ENCODE results near the gene TENM4.
"Not testable (repeated sequence)": the region's sequence is repeated elsewhere in the genome, so short reads cannot be mapped to it uniquely, and the experiment has no call there.

Gene TENM4

GRCh38 chr11:78630561-78631303 lies 810.1 kb downstream of the TENM4 start:
- no peaks in the 10 kb centered on the region for H3K27me3 ChIP-seq (ENCODE audit: low read depth, low read length)
- no peak overlapping the region for H3K27ac ChIP-seq (ENCODE audit: low read length)
- peaks cover 4 to 13% of the 10 kb centered on the region in 2 donors for H3K9me3 ChIP-seq (ENCODE audit: control insufficient read depth in 1 of 2, low read length in 2 of 2)
- no peaks in the 10 kb centered on the region for H3K4me1 ChIP-seq (ENCODE audit: control insufficient read depth in 1 of 2, insufficient read depth in 2 of 2, low read length in 2 of 2)
- no peak overlapping the region for H3K4me3 ChIP-seq (ENCODE audit: low read depth in 1 of 2, low read length in 2 of 2)
- no peaks in the 10 kb centered on the region for H3K36me3 ChIP-seq (ENCODE audit: control insufficient read depth in 1 of 2, insufficient read depth in 2 of 2, low read length in 2 of 2)

DNA sequence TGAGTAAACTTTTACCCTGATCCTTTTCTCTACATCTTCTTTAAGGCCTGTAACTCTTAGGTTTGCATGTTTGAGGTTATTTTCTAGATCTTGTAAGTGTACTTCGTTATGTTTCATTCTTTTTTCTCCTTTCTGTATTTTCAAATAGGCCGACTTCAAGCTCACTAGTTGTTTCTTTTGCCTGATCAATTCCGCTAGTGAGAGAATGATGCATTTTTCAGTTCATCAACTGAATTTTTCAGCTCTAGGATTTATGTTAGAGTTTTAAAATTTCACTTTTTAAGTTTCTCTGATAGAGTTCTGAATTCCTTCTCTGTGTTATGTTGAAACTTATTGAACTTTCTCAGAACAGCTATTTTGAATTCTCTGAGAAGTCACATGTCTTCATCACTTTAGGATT lies 810.7 kb downstream of the TENM4 start:
- no peak overlapping the region for H3K4me3 ChIP-seq (ENCODE audit: low read depth in 1 of 2, low read length in 2 of 2)
- H3K27me3 ChIP-seq (ENCODE audit: low read depth, low read length) = no peaks in the 10 kb centered on the region
- H3K27ac ChIP-seq (ENCODE audit: low read length) = no peak overlapping the region
- peaks cover 4 to 13% of the 10 kb centered on the region in 2 donors for H3K9me3 ChIP-seq (ENCODE audit: control insufficient read depth in 1 of 2, low read length in 2 of 2)
- H3K36me3 ChIP-seq (ENCODE audit: control insufficient read depth in 1 of 2, insufficient read depth in 2 of 2, low read length in 2 of 2) = no peaks in the 10 kb centered on the region
- H3K4me1 ChIP-seq (ENCODE audit: control insufficient read depth in 1 of 2, insufficient read depth in 2 of 2, low read length in 2 of 2) = no peaks in the 10 kb centered on the region

DNA sequence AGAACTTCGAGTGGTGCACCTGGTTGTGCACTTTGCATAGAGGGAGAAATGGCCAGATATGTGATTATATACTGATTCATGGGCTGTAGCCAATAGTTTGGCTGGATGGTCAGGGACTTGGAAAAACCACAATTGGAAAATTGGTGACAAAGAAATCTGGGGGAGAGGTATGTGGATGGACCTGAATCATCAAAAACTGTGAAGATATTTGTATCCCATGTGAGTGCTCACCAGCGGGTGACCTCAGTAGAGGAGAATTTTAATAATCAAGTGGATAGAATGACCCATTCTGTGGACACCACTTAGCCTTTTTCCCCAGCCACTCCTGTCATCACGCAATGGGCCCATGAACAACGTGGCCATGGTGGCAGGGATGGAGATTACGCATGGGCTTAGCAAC lies 818.2 kb downstream of the TENM4 start:
- no peak overlapping the region for H3K27ac ChIP-seq (ENCODE audit: low read length)
- H3K9me3 ChIP-seq (ENCODE audit: control insufficient read depth in 1 of 2, low read length in 2 of 2) = peaks cover 0 to 18% of the 10 kb centered on the region in 2 donors
- no peak overlapping the region for H3K4me3 ChIP-seq (ENCODE audit: low read depth in 1 of 2, low read length in 2 of 2)
- H3K36me3 ChIP-seq (ENCODE audit: control insufficient read depth in 1 of 2, insufficient read depth in 2 of 2, low read length in 2 of 2) = no peaks in the 10 kb centered on the region
- H3K4me1 ChIP-seq (ENCODE audit: control insufficient read depth in 1 of 2, insufficient read depth in 2 of 2, low read length in 2 of 2) = no peaks in the 10 kb centered on the region
- H3K27me3 ChIP-seq (ENCODE audit: low read depth, low read length) = no peaks in the 10 kb centered on the region

- no peak overlapping the region for H3K27ac ChIP-seq (ENCODE audit: low read length)
- H3K27me3 ChIP-seq (ENCODE audit: low read depth, low read length) = no peaks in the 10 kb centered on the region
- H3K4me3 ChIP-seq (ENCODE audit: low read depth in 1 of 2, low read length in 2 of 2) = no peak overlapping the region
- no peaks in the 10 kb centered on the region for H3K4me1 ChIP-seq (ENCODE audit: control insufficient read depth in 1 of 2, insufficient read depth in 2 of 2, low read length in 2 of 2)
- H3K36me3 ChIP-seq (ENCODE audit: control insufficient read depth in 1 of 2, insufficient read depth in 2 of 2, low read length in 2 of 2) = no peaks in the 10 kb centered on the region
- peaks cover 0 to 18% of the 10 kb centered on the region in 2 donors for H3K9me3 ChIP-seq (ENCODE audit: control insufficient read depth in 1 of 2, low read length in 2 of 2)
These were observed 820.7 kb downstream of the TENM4 start for GRCh38 chr11:78620159-78620558.

DNA sequence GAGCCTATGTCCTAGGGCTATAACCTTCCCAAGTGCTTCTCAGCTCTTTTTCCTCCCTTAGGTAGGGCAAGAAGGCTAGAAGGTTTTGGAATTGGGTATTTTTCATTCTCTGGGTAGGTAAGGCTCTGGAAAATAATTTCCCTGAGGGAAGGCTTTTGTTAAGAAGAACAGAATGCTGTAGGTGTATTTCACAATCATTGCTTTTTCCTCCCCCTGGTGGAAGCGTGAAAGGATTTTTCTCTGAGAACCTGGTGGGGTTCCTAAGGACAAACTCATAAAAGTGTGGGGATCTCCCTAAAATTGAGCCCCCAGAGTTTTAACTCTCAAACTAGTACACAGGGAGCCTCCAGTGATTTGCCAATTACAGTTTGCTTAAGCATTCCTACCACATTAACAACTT lies 825.1 kb downstream of the TENM4 start:
- Histone ChIP-seq H3K27me3 (ENCODE audit: low read depth, low read length) (no peaks in the 10 kb centered on the region), H3K9me3 (ENCODE audit: control insufficient read depth in 1 of 2, low read length in 2 of 2) (peaks cover 0 to 15% of the 10 kb centered on the region in 2 donors), H3K4me3 (ENCODE audit: low read depth in 1 of 2, low read length in 2 of 2) (no peak overlapping the region), H3K27ac (ENCODE audit: low read length) (no peak overlapping the region), H3K4me1 (ENCODE audit: control insufficient read depth in 1 of 2, insufficient read depth in 2 of 2, low read length in 2 of 2) (no peaks in the 10 kb centered on the region), H3K36me3 (ENCODE audit: control insufficient read depth in 1 of 2, insufficient read depth in 2 of 2, low read length in 2 of 2) (no peaks in the 10 kb centered on the region)

DNA sequence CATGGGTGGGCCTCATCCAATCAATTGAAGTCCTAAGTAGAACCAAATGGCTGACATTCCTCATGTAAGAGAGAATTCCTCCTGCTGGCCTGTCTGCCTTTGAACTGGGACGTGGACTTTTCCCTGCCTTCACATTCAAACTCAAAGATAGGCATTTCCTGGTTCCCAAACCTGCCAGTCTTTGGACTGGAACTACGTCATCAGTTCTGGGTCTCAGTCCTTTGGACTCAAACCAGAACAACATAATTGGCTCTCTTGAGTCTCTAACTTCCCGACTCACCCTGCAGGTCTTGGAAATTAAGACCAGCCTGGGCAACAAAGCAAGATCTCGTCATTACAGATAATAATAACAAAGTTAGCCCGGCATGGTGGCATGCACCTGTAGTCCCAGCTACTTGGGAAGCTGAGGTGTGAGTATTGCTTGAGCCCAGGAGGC lies 827.4 kb downstream of the TENM4 start:
- no peaks in the 10 kb centered on the region for H3K4me1 ChIP-seq (ENCODE audit: control insufficient read depth in 1 of 2, insufficient read depth in 2 of 2, low read length in 2 of 2)
- H3K4me3 ChIP-seq (ENCODE audit: low read depth in 1 of 2, low read length in 2 of 2) = no peak overlapping the region

GRCh38 chr11:78612721-78613377 lies 828.0 kb downstream of the TENM4 start:
- no peaks in the 10 kb centered on the region for H3K9me3 ChIP-seq (ENCODE audit: control insufficient read depth in 1 of 2, low read length in 2 of 2)
- no peak overlapping the region for H3K4me3 ChIP-seq (ENCODE audit: low read depth in 1 of 2, low read length in 2 of 2)
- H3K36me3 ChIP-seq (ENCODE audit: control insufficient read depth in 1 of 2, insufficient read depth in 2 of 2, low read length in 2 of 2) = no peaks in the 10 kb centered on the region
- H3K27ac ChIP-seq (ENCODE audit: low read length) = no peak overlapping the region
- H3K27me3 ChIP-seq (ENCODE audit: low read depth, low read length) = no peaks in the 10 kb centered on the region
- no peaks in the 10 kb centered on the region for H3K4me1 ChIP-seq (ENCODE audit: control insufficient read depth in 1 of 2, insufficient read depth in 2 of 2, low read length in 2 of 2)

More for the DNA sequence above, 827.4 kb downstream of the TENM4 start:
- H3K27ac ChIP-seq (ENCODE audit: low read length) = no peak overlapping the region
- H3K9me3 ChIP-seq (ENCODE audit: control insufficient read depth in 1 of 2, low read length in 2 of 2) = no peaks in the 10 kb centered on the region
- H3K27me3 ChIP-seq (ENCODE audit: low read depth, low read length) = no peaks in the 10 kb centered on the region
- no peaks in the 10 kb centered on the region for H3K36me3 ChIP-seq (ENCODE audit: control insufficient read depth in 1 of 2, insufficient read depth in 2 of 2, low read length in 2 of 2)

- H3K9me3 ChIP-seq (ENCODE audit: control insufficient read depth in 1 of 2, low read length in 2 of 2); H3K27me3 ChIP-seq (ENCODE audit: low read depth, low read length); H3K4me1 ChIP-seq (ENCODE audit: control insufficient read depth in 1 of 2, insufficient read depth in 2 of 2, low read length in 2 of 2); H3K36me3 ChIP-seq (ENCODE audit: control insufficient read depth in 1 of 2, insufficient read depth in 2 of 2, low read length in 2 of 2); H3K4me3 ChIP-seq (ENCODE audit: low read depth in 1 of 2, low read length in 2 of 2); H3K27ac ChIP-seq (ENCODE audit: low read length): not testable (repeated sequence)
These were observed 831.5 kb downstream of the TENM4 start for GRCh38 chr11:78609321-78609720.

- no peaks in the 10 kb centered on the region for H3K4me1 ChIP-seq (ENCODE audit: control insufficient read depth in 1 of 2, insufficient read depth in 2 of 2, low read length in 2 of 2)
- no peaks in the 10 kb centered on the region for H3K27me3 ChIP-seq (ENCODE audit: low read depth, low read length)
- no peaks in the 10 kb centered on the region for H3K9me3 ChIP-seq (ENCODE audit: control insufficient read depth in 1 of 2, low read length in 2 of 2)
- no peaks in the 10 kb centered on the region for H3K36me3 ChIP-seq (ENCODE audit: control insufficient read depth in 1 of 2, insufficient read depth in 2 of 2, low read length in 2 of 2)
- H3K27ac ChIP-seq (ENCODE audit: low read length) = no peak overlapping the region
- H3K4me3 ChIP-seq (ENCODE audit: low read depth in 1 of 2, low read length in 2 of 2) = no peak overlapping the region
These were observed 833.1 kb downstream of the TENM4 start for GRCh38 chr11:78607696-78608095.

DNA sequence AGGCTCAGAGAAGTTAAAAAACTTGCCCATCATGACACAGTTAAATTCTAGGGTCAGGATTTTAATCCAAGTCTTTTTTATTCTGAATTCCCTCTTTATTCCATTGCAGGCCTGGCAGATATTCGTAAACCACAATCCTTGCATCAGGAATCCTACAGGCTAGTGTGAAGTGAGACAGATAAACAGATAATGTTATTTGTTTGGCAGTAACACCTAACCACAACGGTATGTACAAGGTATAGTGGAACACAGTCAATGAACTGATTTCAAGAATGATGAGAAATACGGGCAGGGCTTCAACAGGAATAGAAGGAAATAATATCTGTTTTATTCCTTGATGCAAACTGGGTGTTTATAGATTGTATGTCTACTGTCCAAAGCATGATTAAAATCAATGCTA lies 834.2 kb downstream of the TENM4 start:
- Histone ChIP-seq H3K27me3 (ENCODE audit: low read depth, low read length) (no peaks in the 10 kb centered on the region), H3K4me1 (ENCODE audit: control insufficient read depth in 1 of 2, insufficient read depth in 2 of 2, low read length in 2 of 2) (no peaks in the 10 kb centered on the region), H3K36me3 (ENCODE audit: control insufficient read depth in 1 of 2, insufficient read depth in 2 of 2, low read length in 2 of 2) (no peaks in the 10 kb centered on the region), H3K27ac (ENCODE audit: low read length) (no peak overlapping the region), H3K9me3 (ENCODE audit: control insufficient read depth in 1 of 2, low read length in 2 of 2) (no peaks in the 10 kb centered on the region), H3K4me3 (ENCODE audit: low read depth in 1 of 2, low read length in 2 of 2) (no peak overlapping the region)

- Histone ChIP-seq H3K36me3 (ENCODE audit: control insufficient read depth in 1 of 2, insufficient read depth in 2 of 2, low read length in 2 of 2) (no peaks in the 10 kb centered on the region), H3K4me3 (ENCODE audit: low read depth in 1 of 2, low read length in 2 of 2) (no peak overlapping the region), H3K27me3 (ENCODE audit: low read depth, low read length) (no peaks in the 10 kb centered on the region), H3K9me3 (ENCODE audit: control insufficient read depth in 1 of 2, low read length in 2 of 2) (no peaks in the 10 kb centered on the region), H3K4me1 (ENCODE audit: control insufficient read depth in 1 of 2, insufficient read depth in 2 of 2, low read length in 2 of 2) (no peaks in the 10 kb centered on the region), H3K27ac (ENCODE audit: low read length) (no peak overlapping the region)
These were observed 835.5 kb downstream of the TENM4 start for GRCh38 chr11:78605296-78605695.

Measured in muscle layer of duodenum (tissue), 2 donors.